ENCODE results near the gene PSMD12. TPM values are rescaled to one million over a fixed set of nuclear protein-coding genes. Genes with fewer than 3 reads are reported as not detected.

Gene PSMD12
- total and polyA plus RNA-seq, 2 donors (not counting 3 experiments of a cell fraction or from before 2014, with no cell fraction given), result 14.1 to 73.0 TPM

GRCh38 chr17:67360880-67361279, 5.5 kb downstream of the PSMD12 start:
- H3K79me2 ChIP-seq (ENCODE audit: control insufficient read depth, insufficient read depth, low read length), result peaks cover 89% of the 10 kb centered on the region
- no peaks in the 10 kb centered on the region for H3K9me1 ChIP-seq (replicated peaks; ENCODE audit: control insufficient read depth, extremely low read depth, insufficient read depth, low read length)
- POLR2A ChIA-PET, result no interaction called here
- intact Hi-C loops (cut with micrococcal nuclease), result no loop called here
- H4K20me1 ChIP-seq (replicated peaks; ENCODE audit: control insufficient read depth, extremely low read depth, insufficient read depth, low read length), result peaks cover 3% of the 10 kb centered on the region
- peaks cover 18% of the 10 kb centered on the region for H3K4me1 ChIP-seq (ENCODE audit: control insufficient read depth, extremely low read depth, insufficient read depth, low read length)
- H3K9ac ChIP-seq (replicated peaks; ENCODE audit: extremely low read depth, insufficient read depth, low read length), result no peak overlapping the region
- no peak for DNase-seq (ENCODE audit: low read depth, low spot score)
- no peak for FAIRE-seq
- no peak overlapping the region for H3K27ac ChIP-seq (ENCODE audit: insufficient read depth, low read depth, low read length)
- dilution Hi-C loops (cut with MboI; ENCODE audit: extremely low pct_ligation_motif_present, low sequenced_read_pairs), result no loop called here
- H3K9me3 ChIP-seq (replicated peaks; ENCODE audit: control insufficient read depth, insufficient read depth, low read length), result no peaks in the 10 kb centered on the region
- H3K4me3 ChIP-seq (replicated peaks in 1 of 3; ENCODE audit: insufficient read depth in 1 of 3, low read depth in 1 of 3, low read length in 3 of 3), result no peak overlapping the region
- no peak overlapping the region for H2AFZ ChIP-seq (ENCODE audit: low read depth, low read length)
- H3K27me3 ChIP-seq (ENCODE audit: control insufficient read depth in 2 of 2, insufficient read depth in 2 of 2, low read length in 2 of 2), result no peaks in the 10 kb centered on the region
- no peak for TF ChIP-seq GATA2 (IDR thresholded peaks at IDR 0.05; ENCODE audit: insufficient read depth, insufficient read length, low read depth, low read length)
- no peak for TF ChIP-seq POLR2AphosphoS5 (IDR thresholded peaks at IDR 0.05; ENCODE audit: insufficient read depth, low read depth, low read length)
- no peak for TF ChIP-seq EZH2 (IDR thresholded peaks at IDR 0.05; ENCODE audit: borderline replicate concordance, low read depth, low read length, severe bottlenecking)
- TF ChIP-seq CTCF (IDR thresholded peaks at IDR 0.05; ENCODE audit: extremely low read depth in 1 of 2, insufficient read depth in 1 of 2, low read depth in 1 of 2, low read length in 2 of 2), result no peak
- no peak for TF ChIP-seq POLR2A (IDR thresholded peaks at IDR 0.05; ENCODE audit: low read depth, low read length)
- no peak for TF ChIP-seq JUN (IDR thresholded peaks at IDR 0.05; ENCODE audit: borderline replicate concordance, insufficient read depth, insufficient read length, low read depth)
- no peak for TF ChIP-seq FOS (IDR thresholded peaks at IDR 0.05; ENCODE audit: borderline replicate concordance, insufficient read depth, low read length)
- no peak for TF ChIP-seq MYC (IDR thresholded peaks at IDR 0.05; ENCODE audit: low read depth, low read length)
- TF ChIP-seq, protein P1, sequence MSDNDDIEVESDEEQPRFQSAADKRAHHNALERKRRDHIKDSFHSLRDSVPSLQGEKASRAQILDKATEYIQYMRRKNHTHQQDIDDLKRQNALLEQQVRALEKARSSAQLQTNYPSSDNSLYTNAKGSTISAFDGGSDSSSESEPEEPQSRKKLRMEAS (IDR thresholded peaks at IDR 0.05; ENCODE audit: insufficient read depth, insufficient read length), result no peak
- peaks cover 3 to 4% of the 10 kb centered on the region in 2 experiments for H3K36me3 ChIP-seq (ENCODE audit: control insufficient read depth in 2 of 2, extremely low read depth in 1 of 2, insufficient read depth in 2 of 2, low read length in 2 of 2)
- no TSS peak for BruUV-seq (replicated peaks)
- CTCF ChIA-PET, result no interaction called here
- no peak overlapping the region for H3K4me2 ChIP-seq (ENCODE audit: insufficient read depth, low read length)
